Endometrium (tissue), 2 donors: ENCODE results near the gene CELF4.

Source experiments
- FAIRE-seq: peaks from 2 replicates; lab custom pipeline; 2012; peaks lifted over from hg19 to GRCh38; lab: Jason Lieb, UNC
- donor health status: control.
- donor health status: control.

CELF4 gene

DNA sequence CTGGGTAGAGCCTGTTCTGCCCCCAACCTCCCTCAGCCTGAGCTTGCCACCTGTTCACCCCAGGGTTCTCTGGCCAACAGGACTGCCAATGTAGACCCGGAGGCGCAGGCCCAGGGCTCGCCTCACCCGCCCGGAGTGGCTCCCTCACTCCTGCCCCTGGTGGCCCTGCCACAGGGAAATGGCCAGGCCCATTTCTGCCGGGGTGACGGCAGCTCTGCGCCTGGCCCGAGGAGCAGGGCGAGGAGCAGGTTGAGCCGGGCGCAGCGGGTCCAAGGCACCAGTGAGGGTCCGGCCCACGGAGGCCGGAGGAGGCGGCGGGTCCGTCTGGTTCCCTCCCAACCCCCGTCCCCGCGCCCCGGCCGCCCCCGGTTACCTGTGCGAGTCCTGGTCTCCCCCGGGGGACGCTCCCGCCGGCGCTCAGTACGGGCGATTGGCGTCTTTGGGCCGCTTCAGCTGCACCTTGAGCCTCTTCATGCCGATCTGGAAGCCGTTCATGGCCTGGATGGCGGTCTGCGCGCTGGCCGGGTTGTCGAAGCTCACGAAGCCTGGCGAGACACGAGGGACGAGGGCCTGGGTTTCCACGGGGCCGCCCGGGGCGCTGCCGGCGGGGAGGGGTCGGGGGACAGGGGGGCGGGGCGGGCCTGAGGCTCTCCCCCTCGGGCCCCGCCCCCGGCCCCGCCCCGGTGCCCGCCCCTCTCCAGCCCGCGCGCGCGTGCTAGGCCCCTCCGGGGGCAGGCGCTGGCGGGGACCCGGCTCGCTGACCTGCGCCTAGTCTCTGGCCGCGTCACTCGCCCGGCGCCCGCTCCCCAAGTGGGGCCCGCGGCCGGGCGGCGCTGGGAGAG is 312.0 kb downstream of the CELF4 start:
- FAIRE-seq, result no peak

DNA sequence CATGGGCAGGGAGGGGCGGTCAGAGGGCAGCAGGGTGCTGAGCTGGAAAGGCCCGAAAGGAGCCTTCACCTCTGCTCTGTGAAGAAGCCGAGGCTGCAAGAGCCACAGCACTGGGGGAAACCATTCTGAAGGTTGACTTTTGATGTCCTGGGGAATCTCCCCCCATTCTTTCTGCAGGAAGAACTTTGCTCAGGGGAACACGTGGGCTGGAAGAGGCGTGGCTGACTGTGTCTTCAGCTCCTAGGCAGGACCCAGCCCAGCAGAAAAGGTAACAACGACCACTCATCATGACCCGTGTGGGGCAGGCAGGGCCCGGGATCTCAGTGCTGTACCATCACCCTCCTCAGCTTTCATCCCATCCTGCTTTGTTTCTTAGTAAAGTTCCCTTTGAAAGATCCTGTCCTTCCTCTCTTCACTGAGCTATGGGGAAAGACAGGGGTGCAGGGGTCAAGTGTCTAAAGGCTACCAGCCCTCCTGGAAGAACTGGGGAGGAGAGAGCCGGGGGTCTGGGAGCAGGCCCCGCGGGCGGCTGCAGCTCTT is 312.7 kb downstream of the CELF4 start:
- no peak for FAIRE-seq

DNA sequence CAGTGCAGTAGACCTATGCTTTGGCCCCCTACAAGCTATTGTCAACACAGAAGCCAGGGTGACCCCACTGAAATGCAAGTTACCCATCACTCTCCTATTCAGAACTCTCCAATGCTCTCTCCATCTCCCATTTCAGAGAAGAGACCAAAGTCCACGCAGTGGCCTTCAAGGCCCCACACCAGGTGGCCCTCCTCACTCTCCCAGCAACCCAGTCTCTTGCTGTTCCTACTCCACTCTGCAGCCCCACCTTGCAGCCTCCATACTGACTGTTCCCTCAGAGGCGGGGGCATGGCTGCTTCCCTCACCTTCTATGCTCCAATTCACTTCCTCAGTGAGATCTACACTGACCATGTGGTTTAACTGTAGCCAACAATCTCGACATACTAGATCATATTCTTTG is 313.3 kb downstream of the CELF4 start:
- no peak for FAIRE-seq

DNA sequence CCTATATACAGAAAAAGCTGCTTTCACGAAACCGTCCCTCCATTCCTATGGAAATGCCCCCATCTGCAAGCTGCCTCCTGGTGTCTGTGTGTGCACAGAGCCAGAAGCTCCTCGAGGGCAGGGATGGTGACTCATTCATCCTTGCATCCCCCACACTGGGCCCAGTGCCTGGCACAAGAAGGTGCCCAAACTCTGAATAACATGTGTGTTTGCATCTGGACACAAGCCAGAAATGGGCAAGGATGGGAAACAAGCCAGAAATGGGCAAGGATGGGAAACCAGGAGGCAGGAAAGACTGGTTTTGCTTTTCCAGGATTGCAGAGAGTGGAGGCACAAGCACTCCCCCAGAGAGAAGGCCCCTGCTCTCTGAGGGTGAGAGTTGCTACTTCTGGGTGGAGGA is 313.9 kb downstream of the CELF4 start:
- FAIRE-seq, result no peak

DNA sequence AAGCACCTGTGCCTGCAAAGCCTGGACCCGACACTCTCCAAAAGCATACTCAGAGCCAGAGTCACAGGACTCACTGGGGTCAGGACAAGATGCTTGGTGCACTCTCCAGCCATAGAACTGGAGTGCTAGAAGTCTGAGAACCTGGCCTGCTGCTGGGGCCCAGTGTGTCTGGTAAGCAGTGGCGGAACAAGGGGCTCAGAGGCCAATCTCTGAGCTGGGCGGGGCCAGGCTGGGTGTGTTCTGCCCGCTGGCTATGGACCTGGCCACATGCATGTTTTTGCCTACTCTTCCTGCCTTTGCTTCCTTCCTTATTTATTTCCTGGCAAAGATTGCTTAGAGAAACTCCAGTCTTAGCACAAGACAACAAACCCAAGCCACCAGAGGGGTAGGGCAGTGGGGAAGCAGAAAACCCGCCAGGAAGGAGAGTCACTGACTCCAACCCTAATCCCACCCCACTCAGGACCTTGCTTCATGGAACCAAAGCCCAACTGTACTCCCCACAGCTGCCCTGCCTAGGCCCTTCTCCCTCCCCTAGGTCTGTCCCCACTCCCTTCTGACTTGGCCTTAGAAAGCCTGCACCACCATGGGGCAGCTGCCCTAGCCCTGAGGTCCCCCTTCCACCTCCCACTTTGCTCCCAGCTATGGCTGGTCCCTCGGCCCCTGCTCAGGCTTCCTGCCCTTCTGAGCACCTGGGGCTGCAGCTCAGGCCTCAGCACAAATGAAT is 315.5 kb downstream of the CELF4 start:
- no peak for FAIRE-seq

DNA sequence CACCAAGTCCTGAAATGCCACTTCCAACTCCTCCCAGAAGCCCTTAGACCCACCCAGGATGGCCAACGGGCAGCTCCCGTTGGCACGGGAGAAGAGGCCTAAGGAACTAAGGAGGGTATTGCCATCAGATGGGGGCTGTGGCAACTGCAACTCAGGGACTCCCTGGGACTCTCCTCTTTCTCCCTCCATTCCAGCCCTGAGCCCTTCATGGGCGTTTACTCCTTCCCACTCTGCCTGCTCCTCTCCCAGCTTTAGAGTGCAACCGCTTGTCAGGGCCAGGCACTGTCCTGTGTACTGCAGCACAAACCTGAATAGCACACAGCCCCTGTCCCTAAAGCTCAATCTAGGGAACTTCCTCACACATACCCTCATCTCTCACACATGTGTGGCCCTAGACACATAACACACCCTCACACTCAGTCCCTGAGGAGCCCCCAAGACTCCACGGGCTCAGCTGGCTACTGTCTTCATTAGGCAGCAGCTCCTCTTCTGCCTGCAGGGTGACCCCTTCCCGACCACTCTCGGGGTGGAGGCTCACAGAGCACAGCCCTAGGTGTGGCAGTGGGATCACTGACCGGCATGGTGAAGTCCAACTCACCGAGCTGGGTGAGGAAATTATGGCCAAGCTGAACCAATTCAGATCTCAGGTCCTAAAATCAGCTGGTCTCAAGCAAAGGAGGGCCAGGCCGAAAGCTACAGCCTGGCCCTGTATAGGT is 316.3 kb downstream of the CELF4 start:
- no peak for FAIRE-seq

DNA sequence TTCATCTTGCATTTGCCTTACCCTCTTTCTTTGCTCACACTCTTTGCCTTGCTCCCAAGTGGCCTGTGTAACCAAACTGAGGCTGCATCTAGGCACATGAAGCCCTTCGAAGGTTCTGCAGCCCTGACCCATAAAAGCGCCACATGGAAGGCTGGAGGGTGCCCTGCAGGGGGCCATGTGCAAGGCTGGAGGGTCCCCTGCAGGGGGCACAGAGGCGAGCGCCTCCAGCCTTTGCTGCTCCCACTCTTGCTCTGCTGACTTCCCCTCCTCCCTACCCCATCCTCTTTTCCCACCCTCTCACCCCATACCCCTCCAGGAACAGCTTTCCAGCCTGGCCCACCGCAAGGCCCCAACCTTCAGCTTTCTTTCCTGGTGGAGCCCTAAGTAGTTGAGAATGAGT is 317.3 kb downstream of the CELF4 start:
- FAIRE-seq, result no peak

DNA sequence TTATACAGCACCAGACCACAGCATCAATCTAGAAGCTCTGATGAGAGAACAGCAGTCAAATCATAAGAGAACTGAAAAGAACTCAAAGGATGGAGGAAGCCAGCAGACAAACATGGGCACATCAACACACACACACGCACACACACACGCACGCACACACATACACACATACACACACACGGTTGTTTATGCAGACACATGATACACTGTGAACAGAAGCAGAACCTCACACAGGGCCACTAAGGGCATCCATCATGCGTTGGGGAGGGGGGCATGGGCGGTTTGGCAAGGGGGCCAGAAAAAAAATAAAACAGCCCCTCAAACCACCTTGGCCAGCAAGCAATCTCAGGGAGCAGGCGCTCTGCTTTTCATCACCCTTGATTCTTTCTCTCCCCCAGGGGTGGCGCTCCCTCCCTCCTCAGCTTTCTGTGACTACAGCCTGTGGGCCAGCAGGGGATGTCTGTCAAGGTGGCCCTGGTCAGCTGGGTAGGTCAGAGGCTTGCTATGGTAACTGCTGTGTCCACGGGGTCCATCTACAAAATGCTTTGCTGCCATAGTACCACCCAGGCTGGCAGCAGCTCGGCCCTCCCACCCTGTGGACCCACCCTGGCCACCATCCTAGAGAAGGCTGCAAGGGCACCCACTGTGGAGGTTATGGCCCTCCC is 318.0 kb downstream of the CELF4 start:
- FAIRE-seq, result no peak

DNA sequence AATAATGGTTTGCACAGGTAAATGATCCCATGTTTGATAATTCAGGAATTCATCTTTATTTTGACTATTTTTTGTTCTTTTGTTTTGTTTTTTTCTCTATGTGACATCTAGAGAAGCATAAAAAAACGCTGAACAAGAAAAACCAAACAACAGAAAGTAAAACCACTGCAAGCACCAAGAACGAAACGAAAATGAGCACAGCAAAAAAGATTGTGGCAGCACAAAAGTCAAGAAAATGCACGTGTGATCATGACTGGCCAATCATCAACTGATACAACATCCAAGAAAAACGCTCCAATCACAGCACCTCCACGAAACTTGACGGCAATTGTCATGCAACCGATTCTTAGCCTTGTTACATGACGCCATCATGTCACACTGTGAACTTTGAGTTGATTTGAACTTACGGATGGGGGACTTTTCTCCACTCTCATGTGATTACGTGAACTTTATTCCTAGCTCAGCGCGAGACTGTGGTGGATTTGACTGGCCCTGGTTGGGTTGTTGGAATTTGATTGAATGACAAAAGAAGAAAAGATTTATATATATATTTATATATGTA is 318.7 kb downstream of the CELF4 start:
- FAIRE-seq, result no peak

DNA sequence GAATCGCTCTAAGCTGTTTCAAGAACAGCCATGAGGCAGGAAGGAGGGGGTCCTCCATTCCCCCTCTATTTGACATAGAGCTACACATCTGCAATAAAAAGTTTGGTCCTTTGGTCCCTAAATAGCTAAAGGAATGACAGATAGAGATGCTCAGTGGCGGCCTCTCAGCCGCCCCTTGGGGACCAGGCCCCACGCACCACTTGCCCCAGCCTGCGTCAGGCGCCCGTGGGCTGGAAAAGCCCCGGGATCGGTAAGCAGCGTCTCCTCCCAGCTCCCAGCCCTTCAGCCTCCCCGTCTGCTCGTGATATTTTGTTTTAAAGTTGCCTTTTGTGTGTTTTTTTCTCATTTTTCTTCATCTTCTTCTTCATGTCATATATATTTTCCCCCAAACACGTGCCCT is 321.0 kb downstream of the CELF4 start:
- no peak for FAIRE-seq

DNA sequence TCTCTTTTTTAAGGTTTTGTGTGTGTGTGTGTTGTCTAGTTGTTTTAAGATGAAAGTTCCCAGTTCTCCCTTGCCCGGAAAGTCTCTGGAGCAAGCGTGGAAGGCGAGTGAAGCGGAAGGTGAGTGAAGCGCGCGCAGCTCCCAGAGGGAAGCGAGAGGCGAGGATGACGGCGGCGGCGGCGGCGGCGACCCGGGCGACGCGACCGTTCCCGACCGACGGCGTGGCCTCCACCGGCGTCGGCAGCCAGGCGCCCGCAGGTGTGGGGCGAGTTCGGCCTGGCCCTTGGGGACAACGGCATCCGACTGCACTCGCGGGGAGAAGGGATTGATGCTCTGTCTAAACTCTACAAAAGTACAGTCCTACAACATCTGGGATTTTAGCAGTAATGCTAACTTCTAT is 321.9 kb downstream of the CELF4 start:
- FAIRE-seq, result no peak

DNA sequence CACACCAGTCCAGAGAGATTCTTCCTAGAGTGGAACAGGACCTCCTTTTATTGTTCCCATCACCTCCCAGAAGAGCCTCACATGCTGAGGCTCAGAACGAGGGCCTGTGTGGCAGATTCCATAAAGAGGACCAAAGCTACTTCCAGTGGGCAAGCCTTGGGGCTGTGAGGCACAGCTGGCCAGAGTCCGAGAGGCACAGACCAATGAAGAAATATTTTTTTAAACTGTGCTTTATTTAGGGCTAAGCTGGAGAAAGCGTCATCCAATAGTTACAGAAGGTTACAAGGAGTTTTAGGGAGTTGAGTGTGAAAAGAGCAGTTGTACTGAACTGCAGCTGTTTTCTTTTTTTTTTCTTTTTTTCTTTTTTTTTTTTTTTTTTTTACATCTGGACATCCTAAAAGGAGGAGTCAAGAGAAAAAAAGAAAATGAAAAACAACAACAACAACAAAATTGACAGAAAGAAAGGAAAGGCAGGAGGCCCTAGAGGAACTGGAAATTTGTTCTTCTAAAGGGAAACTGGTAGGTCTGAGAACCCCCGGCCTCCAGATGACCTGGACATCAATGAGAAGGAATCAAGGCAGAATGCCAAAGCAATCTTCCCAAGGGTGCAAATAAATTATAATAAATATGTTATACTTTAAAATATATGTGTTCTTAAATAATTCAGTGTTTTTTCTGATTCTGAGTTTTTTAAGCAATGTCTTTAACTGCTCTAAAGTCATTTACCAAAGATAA is 322.6 kb downstream of the CELF4 start:
- FAIRE-seq, result peak; percentile 96

DNA sequence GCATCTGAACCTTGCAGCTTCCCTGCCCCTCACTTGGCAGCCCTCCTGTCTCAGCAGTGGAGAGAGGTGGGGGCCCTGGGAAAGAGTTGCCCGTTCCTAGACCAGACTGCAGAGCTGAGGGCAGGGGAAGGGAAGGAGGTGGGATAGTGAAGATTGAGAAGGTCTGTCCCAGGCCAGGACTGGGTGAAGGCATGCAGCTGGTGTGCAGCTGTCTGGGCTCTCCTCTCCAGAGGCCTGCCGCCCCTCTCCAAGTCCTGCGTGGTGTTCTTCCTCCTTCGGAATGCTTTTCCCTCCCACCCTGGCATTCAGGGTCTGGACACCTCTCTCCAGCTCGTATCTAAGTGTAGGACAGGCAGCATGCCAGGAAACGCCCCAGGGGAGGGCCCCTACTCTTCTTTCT is 323.5 kb downstream of the CELF4 start:
- no peak for FAIRE-seq

DNA sequence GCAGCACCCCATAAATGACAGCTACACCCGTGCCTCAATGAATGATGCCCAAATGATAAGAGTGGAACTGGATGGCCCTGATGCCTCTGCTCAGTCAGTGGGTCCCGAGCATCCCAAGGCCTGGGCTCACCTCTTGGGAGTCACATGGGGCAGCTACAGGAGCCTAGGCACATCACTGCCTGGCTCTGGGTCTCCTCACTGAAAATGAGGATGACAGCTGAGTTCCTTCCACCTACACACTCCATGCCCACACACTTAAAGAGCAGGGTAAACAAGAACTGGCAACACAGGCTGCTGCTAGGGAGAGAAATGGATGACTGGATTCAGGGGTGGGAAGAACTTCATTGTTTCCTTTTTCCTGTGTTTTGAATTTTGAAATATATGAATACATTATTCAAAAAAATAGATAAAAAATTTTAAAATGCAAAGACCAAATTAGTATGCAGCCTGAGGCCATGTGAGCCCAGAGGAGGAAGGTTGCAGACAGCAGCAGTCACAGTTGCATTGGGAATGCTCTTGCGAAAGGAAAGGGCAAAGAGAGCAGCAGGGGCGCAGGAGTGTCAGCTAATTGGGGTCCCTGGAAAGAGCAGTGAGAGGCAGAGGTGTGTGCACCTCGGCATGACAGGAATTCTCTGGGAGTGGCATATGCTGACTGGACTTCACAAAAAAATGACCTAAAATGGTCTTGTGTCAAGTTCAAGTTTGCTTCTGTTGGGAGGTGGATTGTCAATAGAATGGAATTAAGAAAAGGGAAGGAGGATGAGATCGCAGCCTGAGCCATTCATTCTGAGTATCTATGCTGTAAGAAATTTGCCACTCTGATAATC is 327.1 kb downstream of the CELF4 start:
- no peak for FAIRE-seq

DNA sequence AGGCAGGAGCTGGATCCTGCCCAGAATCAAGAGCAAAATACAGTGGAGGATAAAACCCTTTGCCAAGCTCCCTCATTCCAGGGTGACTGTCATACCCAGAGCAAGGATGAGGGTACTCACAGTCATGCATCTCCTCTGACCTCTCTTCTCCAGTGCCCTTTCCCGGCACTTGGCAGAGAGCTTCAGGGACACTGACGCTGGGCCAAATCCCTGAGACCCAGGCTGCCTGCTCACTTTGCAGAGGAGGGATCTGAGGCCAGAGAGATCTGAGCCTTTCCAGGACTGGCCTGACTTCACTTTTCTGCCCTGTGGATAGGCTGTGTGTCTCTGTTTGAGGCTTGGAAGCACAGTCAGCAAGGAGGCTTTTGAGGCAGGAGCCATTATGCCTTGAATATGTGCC is 330.0 kb downstream of the CELF4 start:
- no peak for FAIRE-seq

DNA sequence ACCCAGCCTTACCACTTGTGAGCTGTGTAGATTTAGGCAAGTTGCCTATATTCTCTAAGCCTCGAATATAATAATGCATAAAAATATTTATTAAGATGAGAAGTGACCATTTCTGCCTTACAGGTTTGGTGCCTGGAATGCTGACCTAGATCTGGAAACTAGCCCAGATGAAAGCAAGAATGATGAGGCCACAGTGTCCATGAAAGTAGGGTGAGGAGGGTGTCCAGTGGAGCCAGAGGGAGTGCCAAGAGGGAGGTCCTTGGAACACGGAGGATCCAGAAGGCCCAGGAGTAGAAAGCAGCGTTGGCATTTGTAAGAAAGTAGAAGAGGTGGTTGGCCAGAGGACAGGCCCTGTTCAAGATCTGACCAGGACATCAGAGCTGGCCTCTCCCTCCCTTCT is 334.3 kb downstream of the CELF4 start:
- no peak for FAIRE-seq

DNA sequence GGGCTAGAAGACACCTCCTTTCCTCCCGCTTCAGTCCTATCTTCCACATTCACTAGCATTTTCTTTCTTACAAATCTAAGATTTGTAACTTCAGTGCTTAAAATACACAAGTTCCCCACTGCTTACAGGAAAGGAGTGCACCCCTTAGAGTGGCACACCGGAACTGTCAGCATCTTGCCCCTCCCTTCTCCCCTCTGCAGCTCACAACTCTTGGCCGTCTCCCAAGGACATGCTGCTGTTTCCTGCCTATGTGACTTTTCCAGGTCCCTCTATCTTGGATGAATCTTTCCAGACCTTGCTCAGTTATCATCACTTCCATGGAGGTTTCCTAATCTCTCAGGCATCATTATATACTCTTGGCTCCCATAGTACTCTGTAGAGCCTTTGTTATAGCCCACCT is 334.8 kb downstream of the CELF4 start:
- no peak for FAIRE-seq

DNA sequence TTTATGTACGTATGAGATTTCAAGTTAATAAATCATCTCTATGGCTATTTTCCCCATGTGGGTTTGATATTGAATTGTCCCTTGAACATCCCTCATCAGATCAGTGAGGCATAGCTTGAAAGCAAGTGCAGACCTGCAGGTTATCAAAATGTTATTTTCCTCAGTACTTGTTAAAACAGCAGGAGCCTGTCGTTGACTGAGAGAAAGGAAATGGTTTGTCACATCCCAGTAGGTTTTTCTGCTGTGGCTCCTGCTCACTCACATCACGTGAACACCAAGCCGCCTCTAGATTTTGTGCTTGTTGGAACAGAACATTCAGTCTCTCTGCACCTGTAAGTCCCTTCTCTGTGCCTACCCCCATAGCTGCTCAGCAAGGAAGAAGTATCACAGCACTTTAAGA is 340.3 kb downstream of the CELF4 start:
- no peak for FAIRE-seq

DNA sequence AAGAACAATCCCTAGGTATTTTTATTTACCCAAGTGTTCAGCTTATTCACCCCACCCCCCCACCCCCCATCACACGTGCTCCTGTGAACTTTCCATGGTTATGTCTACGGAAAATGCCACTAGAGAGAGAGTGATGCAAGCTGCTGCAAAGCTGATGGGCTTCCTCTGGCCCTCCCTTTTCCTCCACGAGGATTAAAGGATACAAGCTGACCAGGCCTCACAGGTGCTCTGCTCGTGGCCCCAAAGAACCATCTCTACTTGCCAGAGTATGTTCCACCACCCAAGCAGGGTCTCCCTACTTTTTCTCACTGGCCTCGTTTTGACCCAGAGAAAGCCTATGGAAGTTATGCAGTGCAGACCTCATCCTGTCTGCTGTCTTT is 342.6 kb downstream of the CELF4 start:
- FAIRE-seq, result no peak

DNA sequence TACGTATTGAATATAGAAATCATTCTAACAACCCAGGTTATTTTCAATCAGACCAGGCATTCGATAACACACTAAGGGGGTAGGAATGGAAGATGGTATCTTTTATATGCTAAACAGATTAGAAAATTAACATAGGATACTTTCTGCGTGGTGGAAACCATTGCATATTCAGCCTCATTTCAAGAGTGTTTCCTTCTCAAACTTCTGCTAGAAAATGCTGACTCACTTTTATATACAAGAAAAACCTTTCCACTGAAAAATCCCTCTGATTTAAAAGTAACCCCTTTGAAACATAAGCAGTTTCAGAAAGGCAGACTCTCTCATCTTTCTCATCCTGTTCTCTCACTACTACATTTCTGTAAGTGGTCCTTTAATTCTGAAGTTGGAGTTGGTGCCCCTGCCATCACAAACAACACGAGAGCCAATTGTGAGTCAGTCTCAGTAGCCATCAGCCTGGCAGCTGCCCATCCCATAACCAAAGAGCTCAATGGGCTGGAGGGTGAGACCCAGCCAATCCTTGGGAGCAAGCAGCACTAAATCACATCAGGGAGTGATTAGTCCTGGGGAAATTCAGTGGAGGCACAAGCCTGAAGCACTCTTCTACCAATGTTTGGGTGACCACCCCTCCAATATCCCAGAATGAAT is 343.1 kb downstream of the CELF4 start:
- no peak for FAIRE-seq
